Mononuclear cell (primary cell): Measurements from ENCODE around the gene GPR132. TPM values are rescaled to one million over a fixed set of nuclear protein-coding genes. Genes with fewer than 3 reads are reported as not detected.

Experiments used
- H3K27me3 ChIP-seq: 2 replicates; pipeline ENCODE4 v1.6.0; 2011; ENCODE audit warnings: low read length, control low read depth; ENCODE audit not compliant: insufficient read depth
- H3K4me1 ChIP-seq: 2 replicates; pipeline ENCODE4 v1.5.1; 2011; ENCODE audit warnings: mild to moderate bottlenecking, low read length, control low read depth; ENCODE audit not compliant: insufficient read depth
- H3K4me3 ChIP-seq: 2 replicates; pipeline ENCODE4 v1.5.1; 2011; ENCODE audit warnings: mild to moderate bottlenecking, low read length, moderate library complexity
- H3K9me3 ChIP-seq: 2 replicates; pipeline ENCODE4 v1.5.1; 2011; ENCODE audit warnings: low read depth, mild to moderate bottlenecking, control low read depth, low read length
- total RNA-seq: library from RNA; depleted of rRNA; stranded (reverse); fragments of >200 nt; gene quantifications from one replicate; pipeline ENCODE4 v1.2.3, GENCODE V29; 2012

GPR132 gene
- total RNA-seq, 1 donor, result 98.0 TPM

- Histone ChIP-seq H3K27me3 (peaks cover 7% of the 10 kb centered on the region), H3K4me1 (peaks cover 14% of the 10 kb centered on the region)
Measured at GRCh38 chr14:105094193-105094907, 29.1 kb upstream of the GPR132 start.

GRCh38 chr14:105093431-105094192 lies 28.4 kb upstream of the GPR132 start:
- peaks cover 14% of the 10 kb centered on the region for H3K4me1 ChIP-seq
- peak overlapping the region; percentile 42 for H3K4me3 ChIP-seq
- peaks cover 10% of the 10 kb centered on the region for H3K27me3 ChIP-seq
- H3K9me3 ChIP-seq, result no peaks in the 10 kb centered on the region

More at GRCh38 chr14:105094193-105094907, 29.1 kb upstream of the GPR132 start:
- Histone ChIP-seq H3K9me3 (no peaks in the 10 kb centered on the region), H3K4me3 (peak overlapping the region; percentile 42)

- Histone ChIP-seq H3K4me1 (peaks cover 14% of the 10 kb centered on the region), H3K9me3 (no peaks in the 10 kb centered on the region), H3K4me3 (no peak overlapping the region), H3K27me3 (peaks cover 12% of the 10 kb centered on the region)
Measured at GRCh38 chr14:105093038-105093430, 27.8 kb upstream of the GPR132 start.

- H3K27me3 ChIP-seq, result peaks cover 16% of the 10 kb centered on the region
- H3K4me1 ChIP-seq, result peaks cover 20% of the 10 kb centered on the region
- no peak overlapping the region for H3K4me3 ChIP-seq
- no peaks in the 10 kb centered on the region for H3K9me3 ChIP-seq
Measured at GRCh38 chr14:105092171-105093037, 27.2 kb upstream of the GPR132 start.

- Histone ChIP-seq H3K4me1 (peaks cover 28% of the 10 kb centered on the region), H3K27me3 (peaks cover 16% of the 10 kb centered on the region), H3K9me3 (no peaks in the 10 kb centered on the region), H3K4me3 (no peak overlapping the region)
Measured at GRCh38 chr14:105091517-105092170, 26.4 kb upstream of the GPR132 start.

- H3K4me3 ChIP-seq, result no peak overlapping the region
- H3K4me1 ChIP-seq, result peaks cover 34% of the 10 kb centered on the region
- H3K27me3 ChIP-seq, result peaks cover 16% of the 10 kb centered on the region
- no peaks in the 10 kb centered on the region for H3K9me3 ChIP-seq
Measured at GRCh38 chr14:105091054-105091516, 25.9 kb upstream of the GPR132 start.

- H3K9me3 ChIP-seq, result no peaks in the 10 kb centered on the region
- peaks cover 39% of the 10 kb centered on the region for H3K4me1 ChIP-seq
- no peak overlapping the region for H3K4me3 ChIP-seq
- H3K27me3 ChIP-seq, result peaks cover 16% of the 10 kb centered on the region
Measured at GRCh38 chr14:105090493-105091053, 25.3 kb upstream of the GPR132 start.

- peaks cover 39% of the 10 kb centered on the region for H3K4me1 ChIP-seq
- peaks cover 13% of the 10 kb centered on the region for H3K27me3 ChIP-seq
- no peak overlapping the region for H3K4me3 ChIP-seq
Measured at GRCh38 chr14:105089746-105090492, 24.7 kb upstream of the GPR132 start.

GRCh38 chr14:105088812-105089745 lies 23.8 kb upstream of the GPR132 start:
- H3K4me1 ChIP-seq, result peaks cover 33% of the 10 kb centered on the region
- H3K4me3 ChIP-seq, result no peak overlapping the region
- peaks cover 11% of the 10 kb centered on the region for H3K27me3 ChIP-seq
- no peaks in the 10 kb centered on the region for H3K9me3 ChIP-seq

More at GRCh38 chr14:105089746-105090492, 24.7 kb upstream of the GPR132 start:
- H3K9me3 ChIP-seq, result no peaks in the 10 kb centered on the region

GRCh38 chr14:105087963-105088811 lies 23.0 kb upstream of the GPR132 start:
- no peak overlapping the region for H3K4me3 ChIP-seq
- no peaks in the 10 kb centered on the region for H3K9me3 ChIP-seq
- peaks cover 31% of the 10 kb centered on the region for H3K4me1 ChIP-seq
- peaks cover 9% of the 10 kb centered on the region for H3K27me3 ChIP-seq

- Histone ChIP-seq H3K4me3 (peak overlapping the region; percentile 43), H3K27me3 (peaks cover 9% of the 10 kb centered on the region), H3K9me3 (no peaks in the 10 kb centered on the region), H3K4me1 (peaks cover 25% of the 10 kb centered on the region)
Measured at GRCh38 chr14:105087308-105087962, 22.2 kb upstream of the GPR132 start.
